ENCODE results near the gene GPC5.

DNA sequence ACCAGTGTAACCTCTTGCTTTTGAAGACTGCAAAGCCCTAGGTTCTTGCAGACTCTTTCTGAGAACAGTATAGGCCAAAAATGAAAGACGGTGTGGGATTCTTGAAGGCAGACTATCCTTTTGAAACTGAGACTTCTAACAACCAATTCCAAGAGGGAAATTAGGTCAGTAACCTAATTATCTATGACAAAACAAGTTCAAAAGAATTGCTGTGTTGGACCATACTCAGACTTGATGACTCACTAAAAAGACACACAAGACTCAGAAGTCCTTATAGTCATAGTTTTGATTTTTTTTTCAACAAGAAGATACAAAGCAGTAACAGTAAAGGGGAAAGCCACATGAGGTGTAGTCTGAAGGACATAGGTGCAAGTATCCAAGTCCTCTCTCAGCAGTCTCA, 1204.1 kb downstream of the GPC5 start:
- TF ChIP-seq POLR2A (IDR thresholded peaks at IDR 0.05) (no peak), CTCF (IDR thresholded peaks at IDR 0.05 in 4 of 5, conservative IDR thresholded peaks at IDR 0.05 in 1 of 5) (no peak)

All from gastrocnemius medialis (tissue), 4 donors.